Activated naive CD8-positive, alpha-beta T cell treated with anti-CD3 and anti-CD28 coated beads, Interleukin-2, amount 50 U/mL, for 24 hours (primary cell): ENCODE data around the gene KY.

Experiments
- ATAC-seq: fragments of 150-1000 bp; cut with Tn5 transposase; one replicate; pipeline ENCODE4 v1.10.0; 2021
- DNase-seq: peaks from one replicate; pipeline ENCODE4 v3.0.0; 2021
- H3K27ac Mint-ChIP-seq: one replicate; pipeline ENCODE4 v1.8.0; 2021; ENCODE audit warnings: mild to moderate bottlenecking, mixed read lengths
- H3K27me3 Mint-ChIP-seq: one replicate; pipeline ENCODE4 v1.8.0; 2021; ENCODE audit warnings: mixed read lengths
- H3K36me3 Mint-ChIP-seq: one replicate; pipeline ENCODE4 v1.8.0; 2021; ENCODE audit warnings: low read depth, mixed read lengths
- H3K4me1 Mint-ChIP-seq: one replicate; pipeline ENCODE4 v1.8.0; 2021; ENCODE audit warnings: mixed read lengths
- H3K4me3 Mint-ChIP-seq: one replicate; pipeline ENCODE4 v1.8.0; 2021; ENCODE audit warnings: mild to moderate bottlenecking, moderate library complexity, mixed read lengths
- H3K9me3 Mint-ChIP-seq: one replicate; pipeline ENCODE4 v1.8.0; 2021; ENCODE audit warnings: mixed read lengths

The KY gene, protein sequence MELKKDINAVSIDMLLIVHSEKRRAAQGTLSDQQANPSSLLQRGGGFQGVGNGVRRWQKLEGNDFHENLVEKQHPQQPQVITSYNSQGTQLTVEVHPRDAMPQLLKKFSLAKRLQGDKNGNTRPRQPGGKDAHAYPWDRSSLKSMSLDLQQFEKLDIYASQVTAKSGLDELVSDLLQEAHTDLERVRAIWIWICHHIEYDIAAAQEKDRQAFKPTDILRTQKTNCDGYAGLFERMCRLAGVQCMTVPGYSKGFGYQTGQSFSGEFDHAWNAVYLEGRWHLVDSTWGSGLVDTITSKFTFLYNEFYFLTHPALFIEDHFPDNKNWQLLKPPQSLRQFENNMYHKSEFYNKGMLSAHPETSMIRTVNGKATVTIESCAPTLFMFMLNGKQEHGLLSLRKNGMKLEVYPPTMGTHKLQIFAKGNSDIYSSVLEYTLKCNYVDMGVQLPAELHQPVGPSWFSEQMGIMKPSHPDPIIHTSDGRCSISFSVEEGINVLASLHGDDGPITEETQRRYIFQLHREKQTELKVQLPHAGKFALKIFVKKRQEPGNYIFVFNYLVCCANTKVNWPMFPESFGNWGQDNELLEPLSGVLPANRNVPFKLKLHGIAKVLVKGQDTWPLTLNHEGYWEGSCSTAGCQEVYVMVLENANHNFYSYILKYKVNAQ

DNA sequence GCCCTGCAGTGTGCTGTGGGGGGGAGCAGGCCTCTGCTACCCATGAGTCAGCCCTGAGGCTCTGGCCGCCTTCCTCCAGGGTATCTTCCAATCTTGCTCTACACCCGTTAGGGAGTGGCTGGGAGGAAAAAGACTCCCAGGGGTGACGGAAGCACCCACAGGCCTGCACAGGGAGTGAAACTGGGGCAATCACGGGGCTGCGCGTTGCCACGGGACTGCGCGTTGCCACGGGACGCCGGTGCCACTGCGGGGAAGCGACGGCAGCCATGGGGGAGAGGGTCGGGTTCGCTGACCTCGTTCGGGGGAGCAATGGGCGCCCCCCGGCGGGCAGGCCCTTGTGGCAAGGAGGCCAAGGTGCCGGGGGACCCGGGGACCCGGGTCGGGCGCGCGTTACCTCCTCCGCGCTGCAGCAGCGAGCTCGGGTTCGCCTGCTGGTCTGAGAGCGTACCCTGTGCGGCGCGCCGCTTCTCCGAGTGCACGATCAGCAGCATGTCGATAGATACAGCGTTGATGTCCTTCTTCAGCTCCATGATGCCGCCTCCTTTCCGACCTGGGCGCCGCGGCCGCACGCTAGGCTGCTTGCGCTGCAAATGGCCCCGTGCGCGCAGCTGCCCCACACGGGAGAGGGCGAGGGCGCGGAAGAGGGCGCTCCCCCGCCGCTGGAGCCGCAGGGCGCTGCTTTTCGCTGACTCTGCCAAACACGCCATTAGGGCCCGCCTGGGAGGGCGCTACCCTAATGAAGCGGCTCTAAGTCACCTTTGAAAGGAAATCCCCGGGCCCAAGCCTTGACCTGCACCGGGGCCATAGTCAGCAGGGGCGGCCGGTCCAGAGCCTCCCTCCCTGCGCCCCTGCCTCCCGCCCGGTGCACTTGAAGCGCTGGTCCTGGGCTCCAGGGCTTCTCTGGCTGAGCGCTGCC is at the start of gene KY:
Gene KY (minus strand): TSS at position 592 of the 916 bp plus-strand sequence. CDS start 62 bp downstream, at position 530.
- no peaks in the 10 kb centered on the region for H3K9me3 Mint-ChIP-seq

DNA sequence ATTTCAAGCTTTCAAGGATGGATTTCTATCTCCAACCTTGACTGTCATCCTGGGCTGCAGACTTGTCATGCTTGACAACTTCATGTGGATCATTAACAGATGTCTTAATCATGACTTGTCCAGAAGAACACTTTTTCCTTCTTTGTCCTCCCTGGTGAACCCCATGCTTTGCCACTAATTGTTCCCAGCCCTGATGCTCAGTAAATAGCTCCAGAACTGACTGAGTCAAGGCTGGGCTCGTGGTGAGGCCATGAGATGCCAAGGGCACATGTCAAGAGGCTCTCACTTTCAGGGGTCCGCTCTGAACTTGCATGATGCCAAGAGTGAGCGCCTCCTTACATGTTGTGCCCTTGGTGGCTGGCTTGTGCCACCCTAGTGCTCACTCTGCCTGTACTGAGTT is 48.9 kb upstream of the KY start:
- H3K36me3 Mint-ChIP-seq = no peaks in the 10 kb centered on the region
- DNase-seq (no peak), ATAC-seq (no peak)
- H3K27me3 Mint-ChIP-seq = peaks cover 2% of the 10 kb centered on the region
- no peak overlapping the region for H3K27ac Mint-ChIP-seq
- H3K9me3 Mint-ChIP-seq = no peaks in the 10 kb centered on the region
- no peaks in the 10 kb centered on the region for H3K4me1 Mint-ChIP-seq
- H3K4me3 Mint-ChIP-seq = no peak overlapping the region

More for the DNA sequence above, at the start of gene KY:
- Mint-ChIP-seq H3K27ac (no peak within 1 kb of the TSS), H3K4me3 (no peak within 1 kb of the TSS), H3K27me3 (peaks cover 22% of the 10 kb centered on the region), H3K36me3 (no peaks in the 10 kb centered on the region), H3K4me1 (no peaks in the 10 kb centered on the region)
- ATAC-seq = peak; percentile 18
- DNase-seq = no peak

DNA sequence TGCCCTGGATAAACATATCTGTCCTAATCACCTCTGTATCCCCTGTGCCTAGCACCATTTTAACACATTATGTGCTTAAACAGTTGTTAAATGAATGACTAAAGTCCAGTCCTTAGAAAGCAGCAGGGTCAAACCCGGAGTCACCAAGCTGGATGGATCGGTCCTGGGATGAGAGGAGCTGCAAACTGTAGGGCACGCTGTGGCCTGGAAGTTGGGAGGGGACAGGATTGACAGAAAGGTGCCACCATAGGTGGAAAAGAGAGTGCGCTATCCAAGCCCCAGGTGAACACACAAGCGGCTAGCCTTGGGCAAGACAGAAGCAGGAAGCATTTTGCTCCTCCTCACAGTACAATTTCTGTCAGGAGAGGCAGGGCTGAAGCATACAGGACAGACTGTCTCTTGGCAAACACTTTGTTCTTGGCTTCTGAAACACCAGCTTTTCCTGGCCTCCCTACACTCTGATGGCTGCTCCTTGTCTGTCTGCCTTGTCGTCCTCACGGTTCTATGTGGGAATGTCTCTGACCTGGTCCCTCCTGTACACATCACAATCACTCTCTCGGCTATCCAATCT is 48.4 kb upstream of the KY start:
- peaks cover 2% of the 10 kb centered on the region for H3K27me3 Mint-ChIP-seq
- no peak overlapping the region for H3K4me3 Mint-ChIP-seq
- H3K36me3 Mint-ChIP-seq = no peaks in the 10 kb centered on the region
- DNase-seq = no peak
- ATAC-seq = no peak
- no peak overlapping the region for H3K27ac Mint-ChIP-seq
- no peaks in the 10 kb centered on the region for H3K4me1 Mint-ChIP-seq
- no peaks in the 10 kb centered on the region for H3K9me3 Mint-ChIP-seq

GRCh38 chr3:134697830-134698689 is 47.2 kb upstream of the KY start:
- Mint-ChIP-seq H3K9me3 (no peaks in the 10 kb centered on the region), H3K4me3 (no peak overlapping the region), H3K4me1 (no peaks in the 10 kb centered on the region), H3K36me3 (no peaks in the 10 kb centered on the region), H3K27me3 (peaks cover 2% of the 10 kb centered on the region), H3K27ac (no peak overlapping the region)
- ATAC-seq (no peak), DNase-seq (no peak)

- no peak overlapping the region for H3K4me3 Mint-ChIP-seq
- peaks cover 2% of the 10 kb centered on the region for H3K27me3 Mint-ChIP-seq
- H3K4me1 Mint-ChIP-seq = no peaks in the 10 kb centered on the region
- no peaks in the 10 kb centered on the region for H3K36me3 Mint-ChIP-seq
- H3K27ac Mint-ChIP-seq = no peak overlapping the region
- no peak for ATAC-seq
- no peaks in the 10 kb centered on the region for H3K9me3 Mint-ChIP-seq
- DNase-seq = no peak
These were observed 45.3 kb upstream of the KY start for GRCh38 chr3:134696155-134696554.

GRCh38 chr3:134694946-134695543 is 44.2 kb upstream of the KY start:
- H3K4me3 Mint-ChIP-seq = no peak overlapping the region
- H3K36me3 Mint-ChIP-seq = no peaks in the 10 kb centered on the region
- H3K9me3 Mint-ChIP-seq = no peaks in the 10 kb centered on the region
- ATAC-seq (no peak), DNase-seq (no peak)
- H3K27ac Mint-ChIP-seq = no peak overlapping the region
- no peaks in the 10 kb centered on the region for H3K4me1 Mint-ChIP-seq
- H3K27me3 Mint-ChIP-seq = no peaks in the 10 kb centered on the region

- DNase-seq = no peak
- Mint-ChIP-seq H3K9me3 (no peaks in the 10 kb centered on the region), H3K27me3 (no peaks in the 10 kb centered on the region), H3K27ac (no peak overlapping the region), H3K36me3 (no peaks in the 10 kb centered on the region), H3K4me1 (no peaks in the 10 kb centered on the region), H3K4me3 (no peak overlapping the region)
- no peak for ATAC-seq
These were observed 43.6 kb upstream of the KY start for GRCh38 chr3:134694466-134694865.

- no peak for ATAC-seq
- Mint-ChIP-seq H3K9me3 (no peaks in the 10 kb centered on the region), H3K27ac (no peak overlapping the region), H3K36me3 (no peaks in the 10 kb centered on the region), H3K27me3 (no peaks in the 10 kb centered on the region), H3K4me3 (no peak overlapping the region), H3K4me1 (no peaks in the 10 kb centered on the region)
- DNase-seq = no peak
These were observed 43.0 kb upstream of the KY start for GRCh38 chr3:134693804-134694203.

GRCh38 chr3:134693226-134693625 is 42.4 kb upstream of the KY start:
- Mint-ChIP-seq H3K27me3 (no peaks in the 10 kb centered on the region), H3K4me3 (no peak overlapping the region), H3K27ac (no peak overlapping the region), H3K36me3 (no peaks in the 10 kb centered on the region), H3K4me1 (no peaks in the 10 kb centered on the region), H3K9me3 (no peaks in the 10 kb centered on the region)
- DNase-seq = no peak
- ATAC-seq = no peak

GRCh38 chr3:134690226-134690625 is 39.4 kb upstream of the KY start:
- no peak overlapping the region for H3K27ac Mint-ChIP-seq
- H3K9me3 Mint-ChIP-seq = no peaks in the 10 kb centered on the region
- H3K4me1 Mint-ChIP-seq = no peaks in the 10 kb centered on the region
- H3K36me3 Mint-ChIP-seq = no peaks in the 10 kb centered on the region
- ATAC-seq (no peak), DNase-seq (no peak)
- H3K4me3 Mint-ChIP-seq = no peak overlapping the region
- H3K27me3 Mint-ChIP-seq = no peaks in the 10 kb centered on the region

DNA sequence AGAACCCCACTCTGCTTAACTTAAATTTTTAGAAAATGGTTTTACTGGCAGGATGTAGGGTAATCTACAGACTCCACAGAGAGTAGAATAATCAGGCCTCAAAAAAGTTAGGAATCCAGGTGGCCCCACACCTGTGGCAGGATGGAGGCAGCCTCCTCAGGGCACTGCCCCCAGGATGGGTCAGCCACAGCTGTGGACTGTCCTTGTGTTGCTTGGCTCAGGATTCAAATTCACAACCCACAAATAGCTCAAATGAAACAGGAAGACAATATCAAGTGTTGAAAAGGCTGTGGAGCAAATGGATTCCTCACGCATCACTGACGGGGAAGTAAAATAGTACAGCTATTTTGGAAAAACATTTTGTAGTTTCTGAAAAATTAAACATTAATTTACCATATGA is 36.8 kb upstream of the KY start:
- Mint-ChIP-seq H3K4me1 (no peaks in the 10 kb centered on the region), H3K36me3 (no peaks in the 10 kb centered on the region), H3K27me3 (no peaks in the 10 kb centered on the region), H3K4me3 (no peak overlapping the region), H3K27ac (no peak overlapping the region), H3K9me3 (no peaks in the 10 kb centered on the region)
- DNase-seq (no peak), ATAC-seq (no peak)

- Mint-ChIP-seq H3K4me1 (no peaks in the 10 kb centered on the region), H3K9me3 (no peaks in the 10 kb centered on the region), H3K4me3 (no peak overlapping the region), H3K27ac (no peak overlapping the region), H3K36me3 (no peaks in the 10 kb centered on the region), H3K27me3 (no peaks in the 10 kb centered on the region)
- ATAC-seq (no peak), DNase-seq (no peak)
These were observed 35.3 kb upstream of the KY start for GRCh38 chr3:134685929-134686802.
